H1 (cell line): Measurements from ENCODE around the gene AP3D1. TPM values are rescaled to one million over a fixed set of nuclear protein-coding genes. Genes with fewer than 3 reads are reported as not detected.

ENCODE experiments used
- CTCF ChIA-PET: fragments of 300-600 bp; sonication (Branson Sonifier 250); formaldehyde crosslinking; loops from one replicate; lab custom pipeline; 2021; ENCODE audit not compliant: partially characterized antibody; lab: Charles Lee
- POLR2A ChIA-PET: fragments of 300-600 bp; sonication (Branson Sonifier 250); formaldehyde crosslinking; loops from one replicate; lab custom pipeline; 2021; ENCODE audit warnings: inconsistent platforms; ENCODE audit not compliant: partially characterized antibody; lab: Charles Lee
- DNase-seq, 2 experiments: peaks; one replicate each; pipeline versions ENCODE4 v3.0.0 to v3.0.0-alpha.2; 2010 to 2022; ENCODE audit warnings: low spot score in 2 of 2, low read depth in 1 of 2, mixed read lengths in 1 of 2
- FAIRE-seq: peaks from 2 replicates; lab custom pipeline; 2011; peaks lifted over from hg19 to GRCh38; lab: Jason Lieb, UNC
- H2AFZ ChIP-seq: 2 replicates; pipeline ENCODE4 v1.8.1; 2012; ENCODE audit warnings: low read length, inconsistent platforms
- H2AK5ac ChIP-seq: 2 replicates; pipeline ENCODE4 v1.6.1; 2013; ENCODE audit warnings: low read depth, low read length
- H2BK120ac ChIP-seq: replicated peaks from 2 replicates; pipeline ENCODE3; 2013; ENCODE audit warnings: low read depth, low read length, inconsistent platforms
- H2BK12ac ChIP-seq: 2 replicates; pipeline ENCODE4 v1.6.1; 2013; ENCODE audit warnings: low read depth, low read length
- H2BK15ac ChIP-seq: 2 replicates; pipeline ENCODE4 v1.6.1; 2013; ENCODE audit warnings: low read length
- H2BK20ac ChIP-seq: 2 replicates; pipeline ENCODE4 v1.6.1; 2013; ENCODE audit warnings: low read length
- H2BK5ac ChIP-seq: 2 replicates; pipeline ENCODE4 v1.6.1; 2013; ENCODE audit warnings: low read depth, low read length
- H3K14ac ChIP-seq: 2 replicates; pipeline ENCODE4 v1.6.1; 2013; ENCODE audit warnings: inconsistent platforms; ENCODE audit not compliant: insufficient read length
- H3K18ac ChIP-seq: 2 replicates; pipeline ENCODE4 v1.6.1; 2013; ENCODE audit warnings: low read length; ENCODE audit errors: extremely low read depth
- H3K23ac ChIP-seq: 2 replicates; pipeline ENCODE4 v1.6.1; 2013; ENCODE audit warnings: inconsistent platforms; ENCODE audit not compliant: insufficient read length
- H3K23me2 ChIP-seq: 2 replicates; pipeline ENCODE4 v1.6.1; 2013; ENCODE audit warnings: low read depth, low read length
- H3K27ac ChIP-seq: 2 replicates; pipeline ENCODE4 v1.6.1; 2011; ENCODE audit warnings: low read depth, low read length, inconsistent platforms
- H3K27me3 ChIP-seq, 4 experiments: replicated peaks in 1 of 4; 1 replicate in 1 of 4; 2 replicates in 3 of 4; pipeline versions ENCODE4 v1.6.1 to v1.8.1; 2011 to 2013; ENCODE audit warnings: low read length in 3 of 4, mild to moderate bottlenecking in 3 of 4, inconsistent platforms in 2 of 4, mixed read lengths in 2 of 4, moderate library complexity in 1 of 4; ENCODE audit not compliant: control insufficient read depth in 3 of 4, insufficient read depth in 3 of 4; ENCODE audit errors: extremely low read depth in 1 of 4
- H3K36me3 ChIP-seq, 4 experiments: 2 replicates each; pipeline versions ENCODE4 v1.6.1 to v1.8.1; 2011 to 2013; ENCODE audit warnings: mild to moderate bottlenecking in 4 of 4, low read length in 3 of 4, moderate library complexity in 2 of 4, control low read depth in 1 of 4, inconsistent platforms in 1 of 4; ENCODE audit not compliant: insufficient read depth in 4 of 4, control insufficient read depth in 2 of 4
- H3K4ac ChIP-seq: replicated peaks from 2 replicates; pipeline ENCODE3; 2013; ENCODE audit warnings: low read length, low read depth, mixed read lengths, inconsistent platforms; ENCODE audit not compliant: insufficient read length
- H3K4me1 ChIP-seq, 4 experiments: replicated peaks in 1 of 4; 1 replicate in 1 of 4; 2 replicates in 3 of 4; pipeline versions ENCODE4 v1.6.1 to v1.8.1; 2011 to 2013; ENCODE audit warnings: low read length in 3 of 4, inconsistent platforms in 2 of 4, mixed read lengths in 1 of 4; ENCODE audit not compliant: insufficient read depth in 4 of 4, control insufficient read depth in 3 of 4
- H3K4me2 ChIP-seq, 2 experiments: 2 replicates each; pipeline versions ENCODE4 v1.6.1 to v1.8.1; 2011 to 2013; ENCODE audit warnings: low read depth in 2 of 2, low read length in 2 of 2, control low read depth in 1 of 2, inconsistent platforms in 1 of 2, mild to moderate bottlenecking in 1 of 2; ENCODE audit not compliant: insufficient read depth in 1 of 2
- H3K4me3 ChIP-seq, 4 experiments: fragments of 200-600, 300-600 bp in 1 of 4; sonication (generic), shearing (Covaris generic), sonication (Bioruptor Twin) in 1 of 4; 2 replicates each; pipeline versions ENCODE4 v1.5.1 to v1.8.1; 2011 to 2016; ENCODE audit warnings: low read length in 4 of 4, low read depth in 3 of 4, control low read depth in 2 of 4, inconsistent platforms in 2 of 4, mild to moderate bottlenecking in 2 of 4, mixed read lengths in 1 of 4, moderate library complexity in 1 of 4; ENCODE audit not compliant: insufficient read depth in 2 of 4; ENCODE audit errors: extremely low read depth in 1 of 4
- H3K56ac ChIP-seq: replicated peaks from 2 replicates; pipeline ENCODE3; 2013; ENCODE audit warnings: low read depth, mild to moderate bottlenecking, mixed read lengths, low read length, inconsistent platforms; ENCODE audit not compliant: insufficient read length
- H3K79me1 ChIP-seq: 2 replicates; pipeline ENCODE4 v1.6.1; 2013; ENCODE audit warnings: low read depth, low read length, control low read depth
- H3K79me2 ChIP-seq, 2 experiments: 2 replicates each; pipeline versions ENCODE4 v1.6.1 to v1.8.1; 2012 to 2013; ENCODE audit warnings: low read length in 2 of 2, mild to moderate bottlenecking in 2 of 2, inconsistent platforms in 1 of 2; ENCODE audit not compliant: insufficient read depth in 2 of 2, control insufficient read depth in 1 of 2
- H3K9ac ChIP-seq, 4 experiments: replicated peaks in 1 of 4; 1 replicate in 1 of 4; 2 replicates in 3 of 4; pipeline versions ENCODE4 v1.6.1 to v1.8.1; 2011 to 2013; ENCODE audit warnings: low read depth in 3 of 4, low read length in 3 of 4, control low read depth in 2 of 4, mild to moderate bottlenecking in 2 of 4, moderate library complexity in 2 of 4, inconsistent platforms in 1 of 4; ENCODE audit errors: extremely low read depth in 1 of 4
- H3K9me3 ChIP-seq, 2 experiments: 2 replicates each; pipeline versions ENCODE4 v1.6.1 to v1.8.1; 2012 to 2013; ENCODE audit warnings: mild to moderate bottlenecking in 2 of 2, moderate library complexity in 2 of 2, control low read depth in 1 of 2, inconsistent platforms in 1 of 2, low read depth in 1 of 2, low read length in 1 of 2, mixed read lengths in 1 of 2; ENCODE audit not compliant: insufficient read depth in 2 of 2
- H4K20me1 ChIP-seq, 2 experiments: replicated peaks in 1 of 2; 2 replicates each; pipeline versions ENCODE3 to v1.8.1; 2011 to 2013; ENCODE audit warnings: inconsistent platforms in 2 of 2, low read length in 2 of 2, mild to moderate bottlenecking in 1 of 2; ENCODE audit not compliant: insufficient read depth in 2 of 2, control insufficient read depth in 1 of 2
- H4K5ac ChIP-seq: 2 replicates; pipeline ENCODE4 v1.6.1; 2013; ENCODE audit warnings: low read length, low read depth, mixed read lengths, inconsistent platforms; ENCODE audit not compliant: insufficient read length
- H4K8ac ChIP-seq: 2 replicates; pipeline ENCODE4 v1.8.0; 2013; ENCODE audit warnings: mild to moderate bottlenecking, moderate library complexity, low read length, inconsistent platforms; ENCODE audit not compliant: insufficient read depth; ENCODE audit errors: extremely low read depth
- H4K91ac ChIP-seq: replicated peaks from 2 replicates; pipeline ENCODE3; 2013; ENCODE audit warnings: low read length, mixed read lengths, inconsistent platforms; ENCODE audit not compliant: insufficient read length
- EGR1 ChIP-seq: IDR thresholded peaks from 2 replicates; pipeline ENCODE4 v1.6.1; 2011; ENCODE audit warnings: low read depth, low read length, borderline replicate concordance
- HDAC6 ChIP-seq: IDR thresholded peaks from one replicate; pipeline ENCODE4 v1.7.1; 2012; ENCODE audit warnings: low read depth, mild to moderate bottlenecking, inconsistent platforms, low read length, moderate library complexity
- MAFK ChIP-seq: IDR thresholded peaks from 2 replicates; pipeline ENCODE4 v1.6.1; 2012; ENCODE audit warnings: low read depth, mild to moderate bottlenecking, improper control_type of control experiment, low read length
- RBBP5 ChIP-seq: IDR thresholded peaks from 2 replicates; pipeline ENCODE4 v1.7.1; 2012; ENCODE audit warnings: low read depth, mild to moderate bottlenecking, inconsistent platforms, low read length, moderate library complexity, borderline replicate concordance
- SP4 ChIP-seq: IDR thresholded peaks from 2 replicates; pipeline ENCODE4 v1.6.1; 2012; ENCODE audit warnings: low read length, inconsistent platforms
- TAF7 ChIP-seq: optimal IDR thresholded peaks from 2 replicates; pipeline ENCODE3; 2011; ENCODE audit warnings: low read depth, mild to moderate bottlenecking, inconsistent platforms, low read length, moderate library complexity, borderline replicate concordance
- WGBS, 2 experiments: shearing (Covaris generic) in 1 of 2; methylation state at CpG; one replicate each; pipeline versions ENCODE4 v1.1.6 to v1.1.7; 2013 to 2015; ENCODE audit warnings: low lambda C conversion rate in 2 of 2, mixed read lengths in 2 of 2, inconsistent platforms in 1 of 2, low coverage in 1 of 2, missing lambda C conversion rate in 1 of 2; ENCODE audit not compliant: insufficient replicate concordance in 2 of 2, insufficient coverage in 1 of 2, insufficient read length in 1 of 2; ENCODE audit errors: extremely low coverage in 1 of 2, missing lambda C conversion rate in 1 of 2; 5-methylcytosine and 5-hydroxymethylcytosine counted together
- polyA plus RNA-seq, 7 experiments: library from polyadenylated mRNA; depleted of rRNA in 3 of 7; stranded (reverse) in 5 of 7; unstranded in 2 of 7; fragments of >200 nt in 5 of 7; fragments of 200-250 nt in 2 of 7; gene quantifications; 1 replicate in 5 of 7; 2 replicates in 1 of 7; 4 replicates in 1 of 7; pipeline versions ENCODE4 v1.2.1 to v1.2.3, GENCODE V29; 2011 to 2013; ENCODE audit warnings: missing spikeins in 2 of 7, mixed read lengths in 2 of 7
- total RNA-seq: library from RNA; stranded (reverse); fragmentation: NEBNext Ultra II Directional; extraction: Animal tissue kit (Norgen Biotek cat#: 25700); gene quantifications from 2 replicates; pipeline ENCODE4 v1.2.1, GENCODE V29; 2021
- TF ChIP-seq, protein P1 (sequence below): IDR thresholded peaks from 2 replicates; pipeline ENCODE4 v1.6.1; 2011; ENCODE audit warnings: low read depth, mild to moderate bottlenecking, low read length; ENCODE audit not compliant: insufficient read depth

Gene AP3D1
- total and polyA plus RNA-seq, 2 of the 8 experiments (the other 6 are each of a cell fraction or from before 2014, with no cell fraction given) = 161 to 174 TPM

DNA sequence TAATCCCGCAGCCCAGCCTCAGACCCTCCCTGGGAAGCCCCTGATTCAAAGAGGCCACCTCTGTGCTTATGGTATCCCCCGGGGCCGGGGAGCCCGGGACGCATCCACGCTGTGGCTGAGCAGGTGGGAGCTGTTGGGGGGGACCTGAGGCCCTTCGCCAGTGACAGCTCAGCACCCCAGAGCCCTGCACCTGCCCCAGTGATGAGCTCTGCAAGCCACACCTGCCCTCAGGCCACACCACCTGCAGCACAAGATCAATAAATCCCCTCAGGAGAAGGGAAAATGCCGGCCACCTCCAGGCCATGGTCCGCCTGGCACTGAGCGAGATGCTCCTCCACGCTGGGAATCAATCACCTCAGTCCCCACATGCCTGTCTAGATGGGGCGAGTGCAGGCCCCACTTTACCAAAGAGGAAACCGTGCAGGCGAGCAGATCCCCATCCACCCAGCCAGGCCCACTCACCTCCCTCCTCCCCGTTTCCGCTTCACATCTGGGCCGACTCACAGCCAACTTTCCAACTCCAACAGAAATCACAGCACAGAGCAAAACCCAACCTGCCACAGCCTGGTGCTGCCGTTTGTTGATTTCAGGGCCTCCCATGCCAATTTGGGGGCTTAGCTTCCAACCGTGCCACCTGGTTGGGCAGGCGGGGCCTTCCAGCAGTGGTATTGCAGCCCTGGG is 68.1 kb downstream of the AP3D1 start:
- H4K91ac ChIP-seq = no peak overlapping the region
- H3K27ac ChIP-seq = no peak overlapping the region
- H2BK20ac ChIP-seq = no peak overlapping the region
- no peak overlapping the region; a peak in 1 of 7 replicates for H3K9ac ChIP-seq
- H3K79me2 ChIP-seq = no peaks in the 10 kb centered on the region
- no peak overlapping the region for H2BK15ac ChIP-seq
- DNase-seq (no peak), FAIRE-seq (no peak)
- no peaks in the 10 kb centered on the region for H3K23me2 ChIP-seq
- no peaks in the 10 kb centered on the region for H3K79me1 ChIP-seq
- H3K4me1 ChIP-seq = no peaks in the 10 kb centered on the region; a peak in 2 of 7 replicates
- no peak overlapping the region for H4K8ac ChIP-seq
- H2BK5ac ChIP-seq = no peak overlapping the region
- H3K4me2 ChIP-seq = no peak overlapping the region
- H2BK12ac ChIP-seq = no peak overlapping the region
- H3K14ac ChIP-seq = no peak overlapping the region
- H4K20me1 ChIP-seq = no peaks in the 10 kb centered on the region
- no peaks in the 10 kb centered on the region for H3K27me3 ChIP-seq
- no peak overlapping the region for H3K23ac ChIP-seq
- H2AFZ ChIP-seq = no peak overlapping the region
- no peak overlapping the region for H3K18ac ChIP-seq
- TF ChIP-seq TAF7 (no peak), MAFK (no peak), RBBP5 (no peak), SP4 (no peak), HDAC6 (no peak), EGR1 (no peak)
- TF ChIP-seq, protein P1, sequence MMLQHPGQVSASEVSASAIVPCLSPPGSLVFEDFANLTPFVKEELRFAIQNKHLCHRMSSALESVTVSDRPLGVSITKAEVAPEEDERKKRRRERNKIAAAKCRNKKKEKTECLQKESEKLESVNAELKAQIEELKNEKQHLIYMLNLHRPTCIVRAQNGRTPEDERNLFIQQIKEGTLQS = no peak
- WGBS, 2 experiments = 91% methylated on average over 19 of the region's 20 CpGs; no CpG with 5 or more reads in 1 of the 2 experiments
- no peak overlapping the region for H2BK120ac ChIP-seq
- no peak overlapping the region for H2AK5ac ChIP-seq
- CTCF ChIA-PET = interaction anchor here (0.7 to 2.6 kb wide), 5 partner anchors 9 to 75 kb away, joined by 3 to 14 read pairs (median 4); no protein-coding TSS in a partner anchor
- no peaks in the 10 kb centered on the region; a peak in 1 of 8 replicates for H3K36me3 ChIP-seq
- no peak overlapping the region for H3K4me3 ChIP-seq
- H4K5ac ChIP-seq = no peak overlapping the region
- H3K56ac ChIP-seq = no peak overlapping the region
- no peaks in the 10 kb centered on the region for H3K9me3 ChIP-seq
- POLR2A ChIA-PET = interaction anchor here (0.9 to 1.3 kb wide), 4 partner anchors 24 to 102 kb away, joined by 3 to 4 read pairs (median 3); no protein-coding TSS in a partner anchor
- H3K4ac ChIP-seq = no peak overlapping the region
